Breast epithelium (tissue), 4 donors: ENCODE data around the gene CHEK2. TPM values are rescaled to one million over a fixed set of nuclear protein-coding genes. Genes with fewer than 3 reads are reported as not detected.
"Not testable (repeated sequence)": the region's sequence is repeated elsewhere in the genome, so short reads cannot be mapped to it uniquely, and the experiment has no call there.

ENCODE experiments used
- DNase-seq, 2 donors: peaks; one replicate each; pipeline ENCODE4 v3.0.0-alpha.2; 2019; ENCODE audit warnings: low spot score in 2 of 2
- H3K27ac ChIP-seq, 2 donors: fragments of 200-600 bp; sonication (generic) in 1 of 2; one replicate each; pipeline ENCODE4 v1.5.1; 2016 to 2019; ENCODE audit warnings: mild to moderate bottlenecking in 1 of 2
- H3K27me3 ChIP-seq, 2 donors: fragments of 200-600 bp; sonication (generic) in 1 of 2; one replicate each; pipeline versions ENCODE4 v1.5.1 to v1.6.0; 2017 to 2019; ENCODE audit warnings: control low read depth in 1 of 2, mild to moderate bottlenecking in 1 of 2
- H3K36me3 ChIP-seq: fragments of 200-600 bp; one replicate; pipeline ENCODE4 v1.5.1; 2019
- H3K4me1 ChIP-seq, 2 donors: fragments of 200-600 bp; sonication (generic); one replicate each; pipeline ENCODE4 v1.5.1; 2016 to 2019; ENCODE audit warnings: control low read depth in 1 of 2
- H3K4me3 ChIP-seq, 3 donors: fragments of 200-600 bp; sonication (generic); 1 replicate in 2 of 3; 2 replicates in 1 of 3; pipeline ENCODE4 v1.5.1; 2016 to 2019; ENCODE audit warnings: mild to moderate bottlenecking in 3 of 3, moderate library complexity in 2 of 3
- H3K9me3 ChIP-seq, 2 donors: fragments of 200-600 bp; sonication (generic) in 1 of 2; one replicate each; pipeline ENCODE4 v1.5.1; 2016 to 2019; ENCODE audit warnings: control low read depth in 1 of 2
- CTCF ChIP-seq, 3 donors: fragments of 450-650 bp; IDR thresholded peaks; one replicate each; pipeline ENCODE4 v1.5.1; 2016 to 2017; ENCODE audit warnings: antibody characterized with exemption in 3 of 3, mild to moderate bottlenecking in 3 of 3, moderate library complexity in 3 of 3
- POLR2A ChIP-seq: fragments of 450-650 bp; IDR thresholded peaks from one replicate; pipeline ENCODE4 v1.6.1; 2016; ENCODE audit warnings: antibody characterized with exemption, mild to moderate bottlenecking, moderate library complexity
- POLR2AphosphoS5 ChIP-seq, 3 donors: sonication (generic); formaldehyde crosslinking; IDR thresholded peaks; one replicate each; pipeline ENCODE4 v1.6.1; 2017; ENCODE audit warnings: antibody characterized with exemption in 3 of 3
- intact Hi-C: fragments of 100-400 bp; cut with DNase I; formaldehyde crosslinking; loops from one replicate; pipeline ENCODE4 v1.15.1; 2023; ENCODE audit warnings: low total_unique reads
- total RNA-seq, 3 donors: library from RNA; depleted of rRNA; stranded (reverse); fragments of >200 nt; gene quantifications; one replicate each; pipeline ENCODE4 v1.1.0, GENCODE V29; 2016

Gene CHEK2
- total RNA-seq, 3 donors from 2014 or later, result 3.8 to 13.2 (median 6.2) TPM

- no peaks in the 10 kb centered on the region for H3K36me3 ChIP-seq
- intact Hi-C loops, result no loop called here
- no peak overlapping the region for H3K4me3 ChIP-seq
- DNase-seq, result no peak
- H3K27ac ChIP-seq, result no peak overlapping the region
- TF ChIP-seq POLR2A (no peak), CTCF (IDR thresholded peaks at IDR 0.05) (no peak), POLR2AphosphoS5 (IDR thresholded peaks at IDR 0.05) (no peak)
- H3K27me3 ChIP-seq, result no peaks in the 10 kb centered on the region
- H3K9me3 ChIP-seq, result no peaks in the 10 kb centered on the region
- H3K4me1 ChIP-seq, result no peaks in the 10 kb centered on the region
Measured at GRCh38 chr22:28703436-28703835, 38.2 kb downstream of the CHEK2 start.

GRCh38 chr22:28702891-28703290, 38.7 kb downstream of the CHEK2 start:
- Histone ChIP-seq H3K27me3 (no peaks in the 10 kb centered on the region), H3K9me3 (no peaks in the 10 kb centered on the region), H3K27ac (no peak overlapping the region), H3K36me3 (no peaks in the 10 kb centered on the region), H3K4me3 (no peak overlapping the region), H3K4me1 (no peaks in the 10 kb centered on the region)
- DNase-seq, result no peak
- TF ChIP-seq POLR2A, result no peak
- TF ChIP-seq CTCF (IDR thresholded peaks at IDR 0.05), result no peak
- TF ChIP-seq POLR2AphosphoS5 (IDR thresholded peaks at IDR 0.05), result no peak
- intact Hi-C loops, result no loop called here

- H3K4me1 ChIP-seq, DNase-seq, H3K27me3 ChIP-seq, H3K4me3 ChIP-seq, H3K36me3 ChIP-seq, intact Hi-C loops, H3K27ac ChIP-seq, H3K9me3 ChIP-seq: not testable (repeated sequence)
Measured at GRCh38 chr22:28693041-28693760, 48.4 kb downstream of the CHEK2 start.

- H3K27ac ChIP-seq, DNase-seq, H3K9me3 ChIP-seq, H3K4me1 ChIP-seq, intact Hi-C loops, H3K4me3 ChIP-seq, H3K27me3 ChIP-seq, H3K36me3 ChIP-seq: not testable (repeated sequence)
Measured at GRCh38 chr22:28689796-28690195, 51.8 kb downstream of the CHEK2 start.

GRCh38 chr22:28682966-28683365, 58.7 kb downstream of the CHEK2 start:
- not testable (repeated sequence) for H3K27ac ChIP-seq, H3K36me3 ChIP-seq, H3K9me3 ChIP-seq, H3K4me3 ChIP-seq, H3K27me3 ChIP-seq, H3K4me1 ChIP-seq, DNase-seq
- intact Hi-C loops, result loop anchor here (5.0 kb wide), 1 partner anchor 34 kb away; no protein-coding TSS in a partner anchor

GRCh38 chr22:28680813-28681490, 60.7 kb downstream of the CHEK2 start:
- not testable (repeated sequence) for H3K4me3 ChIP-seq, H3K36me3 ChIP-seq, H3K9me3 ChIP-seq, DNase-seq, H3K27me3 ChIP-seq, H3K4me1 ChIP-seq, H3K27ac ChIP-seq
- intact Hi-C loops, result loop anchor here (5.0 kb wide), 1 partner anchor 36 kb away; no protein-coding TSS in a partner anchor

GRCh38 chr22:28679611-28680287, 61.9 kb downstream of the CHEK2 start, which contains the start of gene TTC28:
Gene TTC28, minus strand, starts transcription at chr22:28679840. Its CDS starts 117 bp downstream, at chr22:28679723.
- not testable (repeated sequence) for H3K27me3 ChIP-seq, H3K9me3 ChIP-seq, H3K36me3 ChIP-seq, H3K4me1 ChIP-seq
- peak within 1 kb of the TSS; percentile 33 to 79 for H3K27ac ChIP-seq
- intact Hi-C loops, result loop anchor here (5.0 kb wide), 1 partner anchor 38 kb away; no protein-coding TSS in a partner anchor
- peak; percentile 39 to 64 for DNase-seq
- peak within 1 kb of the TSS; percentile 68 to 82 (median 81) for H3K4me3 ChIP-seq

- H3K36me3 ChIP-seq, DNase-seq, H3K27me3 ChIP-seq, H3K4me1 ChIP-seq, H3K9me3 ChIP-seq, intact Hi-C loops: not testable (repeated sequence)
- H3K4me3 ChIP-seq, result peak overlapping the region; percentile 68 to 82 (median 81)
- peak overlapping the region; percentile 33 to 79 for H3K27ac ChIP-seq
Measured at GRCh38 chr22:28678778-28679610, 62.6 kb downstream of the CHEK2 start.

- intact Hi-C loops, H3K27ac ChIP-seq: not testable (repeated sequence)
- peak overlapping the region in 2 of 3 donors; percentile 81 to 82 for H3K4me3 ChIP-seq
Measured at GRCh38 chr22:28678170-28678569, 63.5 kb downstream of the CHEK2 start.

More at GRCh38 chr22:28678170-28678569, 63.5 kb downstream of the CHEK2 start:
- not testable (repeated sequence) for DNase-seq, H3K27me3 ChIP-seq, H3K36me3 ChIP-seq, H3K9me3 ChIP-seq, H3K4me1 ChIP-seq
